Nephron (organoid): ENCODE data around the gene NOXRED1.

Experiments used
- H3K27ac Mint-ChIP-seq, 3 experiments: 2 replicates each; pipeline ENCODE4 v1.8.0; 2020; ENCODE audit warnings: mixed read lengths in 3 of 3, mild to moderate bottlenecking in 2 of 3, moderate library complexity in 1 of 3
- H3K27me3 Mint-ChIP-seq: 2 replicates; pipeline ENCODE4 v1.8.0; 2021; ENCODE audit warnings: low read depth, mild to moderate bottlenecking, moderate library complexity, mixed read lengths
- H3K36me3 Mint-ChIP-seq: 2 replicates; pipeline ENCODE4 v1.8.0; 2020; ENCODE audit warnings: low read depth, mixed read lengths
- H3K4me1 Mint-ChIP-seq: 2 replicates; pipeline ENCODE4 v1.8.0; 2020; ENCODE audit warnings: mixed read lengths
- H3K4me3 Mint-ChIP-seq, 3 experiments: 2 replicates each; pipeline ENCODE4 v1.8.0; 2020; ENCODE audit warnings: mild to moderate bottlenecking in 3 of 3, mixed read lengths in 3 of 3, moderate library complexity in 2 of 3
- H3K9me3 Mint-ChIP-seq: 2 replicates; pipeline ENCODE4 v1.8.0; 2020; ENCODE audit warnings: mixed read lengths
- TF ChIP-seq, protein P1 (sequence below), 3 experiments: fragments of 200-600 bp; sonication (generic); IDR thresholded peaks; one replicate each; pipeline ENCODE4 v1.5.0; 2021; ENCODE audit warnings: antibody characterized with exemption in 3 of 3; ENCODE audit not compliant: unreplicated experiment in 3 of 3

The NOXRED1 gene

DNA sequence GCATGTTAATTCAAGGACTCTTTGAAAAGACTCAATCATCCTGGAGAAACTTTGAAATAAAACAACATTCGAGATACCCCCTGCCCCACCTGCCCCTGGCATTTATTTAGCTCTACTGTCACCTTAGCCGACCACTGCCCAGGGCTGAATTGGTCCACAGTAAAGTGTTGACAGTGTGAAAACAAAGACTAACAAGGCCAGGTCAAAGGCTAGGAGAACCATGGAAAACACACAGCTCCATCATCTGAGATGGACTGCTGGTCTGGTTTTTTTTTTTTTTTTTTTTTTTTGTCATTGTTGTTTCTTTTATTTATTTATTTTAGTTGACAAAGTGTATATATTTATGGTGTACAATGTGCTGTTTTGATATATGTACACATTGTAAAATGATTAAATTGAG is 76.8 kb downstream of the NOXRED1 start:
- H3K9me3 Mint-ChIP-seq: no peaks in the 10 kb centered on the region
- peak overlapping the region in 2 of 3 experiments; percentile 38 to 57 for H3K27ac Mint-ChIP-seq

DNA sequence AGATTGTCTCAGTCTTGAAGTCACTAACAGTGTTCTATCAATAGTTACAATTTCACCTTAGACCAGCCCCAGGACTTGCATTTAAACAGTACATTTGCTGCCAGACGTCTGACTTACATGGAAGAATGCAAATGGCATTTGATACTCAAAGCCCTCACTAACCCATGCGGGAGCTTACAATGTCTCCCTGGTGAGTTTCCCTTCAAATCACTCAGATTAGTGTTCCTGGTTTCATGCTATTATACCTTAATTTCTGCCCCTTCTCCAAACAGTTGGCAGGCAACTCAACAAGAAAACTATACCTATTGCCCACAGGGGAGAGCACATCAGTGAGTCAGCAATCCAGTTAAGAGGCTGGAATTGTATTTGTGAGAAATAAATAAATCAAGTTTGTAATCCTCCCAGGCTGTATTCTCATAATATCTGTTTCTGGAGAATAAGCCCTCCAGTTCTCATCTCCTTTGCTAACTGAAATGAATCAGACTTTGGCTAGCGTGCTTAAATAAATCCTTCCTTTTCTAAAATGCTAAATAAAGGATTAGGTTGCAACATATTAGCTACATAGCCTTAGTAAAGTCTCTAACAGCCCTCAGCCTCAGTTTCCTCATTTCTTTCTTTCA is 78.8 kb downstream of the NOXRED1 start:
- no peaks in the 10 kb centered on the region for H3K27me3 Mint-ChIP-seq
- TF ChIP-seq, protein P1, sequence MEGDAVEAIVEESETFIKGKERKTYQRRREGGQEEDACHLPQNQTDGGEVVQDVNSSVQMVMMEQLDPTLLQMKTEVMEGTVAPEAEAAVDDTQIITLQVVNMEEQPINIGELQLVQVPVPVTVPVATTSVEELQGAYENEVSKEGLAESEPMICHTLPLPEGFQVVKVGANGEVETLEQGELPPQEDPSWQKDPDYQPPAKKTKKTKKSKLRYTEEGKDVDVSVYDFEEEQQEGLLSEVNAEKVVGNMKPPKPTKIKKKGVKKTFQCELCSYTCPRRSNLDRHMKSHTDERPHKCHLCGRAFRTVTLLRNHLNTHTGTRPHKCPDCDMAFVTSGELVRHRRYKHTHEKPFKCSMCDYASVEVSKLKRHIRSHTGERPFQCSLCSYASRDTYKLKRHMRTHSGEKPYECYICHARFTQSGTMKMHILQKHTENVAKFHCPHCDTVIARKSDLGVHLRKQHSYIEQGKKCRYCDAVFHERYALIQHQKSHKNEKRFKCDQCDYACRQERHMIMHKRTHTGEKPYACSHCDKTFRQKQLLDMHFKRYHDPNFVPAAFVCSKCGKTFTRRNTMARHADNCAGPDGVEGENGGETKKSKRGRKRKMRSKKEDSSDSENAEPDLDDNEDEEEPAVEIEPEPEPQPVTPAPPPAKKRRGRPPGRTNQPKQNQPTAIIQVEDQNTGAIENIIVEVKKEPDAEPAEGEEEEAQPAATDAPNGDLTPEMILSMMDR (IDR thresholded peaks at IDR 0.05; ENCODE audit: unreplicated experiment in 3 of 3): no peak
- H3K36me3 Mint-ChIP-seq: peaks cover 65% of the 10 kb centered on the region
- H3K9me3 Mint-ChIP-seq: no peaks in the 10 kb centered on the region
- H3K4me1 Mint-ChIP-seq: peaks cover 42% of the 10 kb centered on the region
- H3K4me3 Mint-ChIP-seq: peak overlapping the region in 1 of 3 experiments; percentile 3
- peak overlapping the region; percentile 21 to 49 (median 42) for H3K27ac Mint-ChIP-seq

More for the DNA sequence above, 76.8 kb downstream of the NOXRED1 start:
- TF ChIP-seq, protein P1 (IDR thresholded peaks at IDR 0.05; ENCODE audit: unreplicated experiment in 3 of 3): no peak
- H3K4me3 Mint-ChIP-seq: no peak overlapping the region
- peaks cover 67% of the 10 kb centered on the region for H3K36me3 Mint-ChIP-seq
- no peaks in the 10 kb centered on the region for H3K27me3 Mint-ChIP-seq
- peaks cover 40% of the 10 kb centered on the region for H3K4me1 Mint-ChIP-seq
